Measurements from ENCODE around the gene HINT3. TPM values are rescaled to one million over a fixed set of nuclear protein-coding genes. Genes with fewer than 3 reads are reported as not detected.
"Not testable (repeated sequence)": the region's sequence is repeated elsewhere in the genome, so short reads cannot be mapped to it uniquely, and the experiment has no call there.

Gene HINT3
- total RNA-seq, 4 donors from 2014 or later: 10.6 to 23.6 (median 20.2) TPM

- ATAC-seq (ENCODE audit: low FRiP score): no peak
Observed at GRCh38 chr6:125945378-125946141, 11.0 kb upstream of the HINT3 start.

DNA sequence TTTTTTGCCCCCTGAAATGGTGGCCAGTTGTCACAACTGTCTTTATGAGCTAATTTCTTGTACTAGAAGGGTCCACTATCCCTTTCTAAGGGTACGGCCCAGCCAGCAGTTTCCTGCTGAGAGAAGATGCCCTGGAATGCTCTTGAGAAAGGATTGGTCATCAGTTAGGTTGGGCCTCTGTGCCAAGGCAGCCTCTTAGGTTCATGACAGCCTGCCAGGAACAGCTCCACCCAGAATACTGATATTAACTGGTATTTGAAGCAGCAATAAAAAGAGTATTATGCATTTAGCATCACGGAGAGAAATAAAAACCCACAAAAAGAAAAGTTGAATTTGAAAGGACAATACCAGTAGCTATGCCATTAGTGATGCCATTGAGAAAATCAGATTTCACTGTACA, 9.0 kb upstream of the HINT3 start:
- peak; percentile 67 for ATAC-seq (ENCODE audit: low FRiP score)
- TF ChIP-seq, protein P1, sequence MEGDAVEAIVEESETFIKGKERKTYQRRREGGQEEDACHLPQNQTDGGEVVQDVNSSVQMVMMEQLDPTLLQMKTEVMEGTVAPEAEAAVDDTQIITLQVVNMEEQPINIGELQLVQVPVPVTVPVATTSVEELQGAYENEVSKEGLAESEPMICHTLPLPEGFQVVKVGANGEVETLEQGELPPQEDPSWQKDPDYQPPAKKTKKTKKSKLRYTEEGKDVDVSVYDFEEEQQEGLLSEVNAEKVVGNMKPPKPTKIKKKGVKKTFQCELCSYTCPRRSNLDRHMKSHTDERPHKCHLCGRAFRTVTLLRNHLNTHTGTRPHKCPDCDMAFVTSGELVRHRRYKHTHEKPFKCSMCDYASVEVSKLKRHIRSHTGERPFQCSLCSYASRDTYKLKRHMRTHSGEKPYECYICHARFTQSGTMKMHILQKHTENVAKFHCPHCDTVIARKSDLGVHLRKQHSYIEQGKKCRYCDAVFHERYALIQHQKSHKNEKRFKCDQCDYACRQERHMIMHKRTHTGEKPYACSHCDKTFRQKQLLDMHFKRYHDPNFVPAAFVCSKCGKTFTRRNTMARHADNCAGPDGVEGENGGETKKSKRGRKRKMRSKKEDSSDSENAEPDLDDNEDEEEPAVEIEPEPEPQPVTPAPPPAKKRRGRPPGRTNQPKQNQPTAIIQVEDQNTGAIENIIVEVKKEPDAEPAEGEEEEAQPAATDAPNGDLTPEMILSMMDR (IDR thresholded peaks at IDR 0.05): no peak
- DNase-seq (ENCODE audit: low spot score): no peak

More at GRCh38 chr6:125945378-125946141, 11.0 kb upstream of the HINT3 start:
- DNase-seq (ENCODE audit: low spot score): no peak
- TF ChIP-seq, protein P1 (IDR thresholded peaks at IDR 0.05): no peak

GRCh38 chr6:125948455-125948854, 8.1 kb upstream of the HINT3 start:
- no peak for DNase-seq (ENCODE audit: low spot score)
- ATAC-seq (ENCODE audit: low FRiP score): no peak
- TF ChIP-seq, protein P1 (IDR thresholded peaks at IDR 0.05): no peak

- ATAC-seq (ENCODE audit: low FRiP score) (no peak), DNase-seq (ENCODE audit: low spot score) (no peak)
- TF ChIP-seq, protein P1 (IDR thresholded peaks at IDR 0.05): no peak
Observed at GRCh38 chr6:125949069-125949468, 7.5 kb upstream of the HINT3 start.

DNA sequence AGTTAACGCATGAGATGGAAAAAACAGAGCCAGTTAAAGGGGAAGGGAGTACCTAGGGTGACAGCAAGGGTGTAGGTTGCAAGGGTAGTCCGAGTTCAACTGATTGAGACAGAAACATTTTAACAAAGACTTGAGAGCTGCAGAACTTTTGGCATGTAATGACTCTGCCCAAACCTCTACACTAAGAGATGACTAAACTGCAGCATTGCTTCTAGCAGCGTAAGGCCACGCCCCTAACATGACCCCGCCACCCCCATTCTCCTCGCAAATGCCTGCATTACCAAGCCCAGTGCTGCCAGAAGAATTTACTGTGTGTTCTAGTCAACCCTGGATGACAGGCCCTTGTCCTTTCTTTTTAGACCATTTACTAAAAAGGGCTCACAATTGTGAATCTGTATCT, 6.3 kb upstream of the HINT3 start:
- TF ChIP-seq, protein P1 (IDR thresholded peaks at IDR 0.05): no peak
- no peak for ATAC-seq (ENCODE audit: low FRiP score)
- no peak for DNase-seq (ENCODE audit: low spot score)

- not testable (repeated sequence) for ATAC-seq (ENCODE audit: low FRiP score)
Observed at GRCh38 chr6:125950716-125951115, 5.9 kb upstream of the HINT3 start.

GRCh38 chr6:125951323-125951722, 5.2 kb upstream of the HINT3 start:
- TF ChIP-seq, protein P1 (IDR thresholded peaks at IDR 0.05): no peak
- ATAC-seq (ENCODE audit: low FRiP score) (no peak), DNase-seq (ENCODE audit: low spot score) (no peak)

More at GRCh38 chr6:125950716-125951115, 5.9 kb upstream of the HINT3 start:
- not testable (repeated sequence) for DNase-seq (ENCODE audit: low spot score)
